T-helper 1 cell treated with Interleukin-12 subunit alpha and Interleukin-12 subunit beta and Interleukin-4 antibody, amounts not matched to agents 30 ng/mL and 1 ng/mL, for 36 hours (primary cell): Measurements from ENCODE around the gene CELF3. TPM values are rescaled to one million over a fixed set of nuclear protein-coding genes. Genes with fewer than 3 reads are reported as not detected.
"Not testable (repeated sequence)": the region's sequence is repeated elsewhere in the genome, so short reads cannot be mapped to it uniquely, and the experiment has no call there.

Experiments
- intact Hi-C: fragments of 100-400 bp; cut with micrococcal nuclease; formaldehyde crosslinking; loops from one replicate; pipeline ENCODE4 v1.15.1; 2024
- total RNA-seq: library from RNA; stranded (reverse); gene quantifications from 2 replicates; pipeline ENCODE4 v1.2.3, GENCODE V29; 2022

Gene CELF3
- total RNA-seq, result not detected in 2 replicates

GRCh38 chr1:151716771-151717631 lies at the start of gene CELF3:
Gene CELF3, minus strand, starts transcription at chr1:151716803. Its CDS starts 783 bp downstream, at chr1:151716020.
- intact Hi-C loops, result no loop called here

- intact Hi-C loops, result loop anchor here (1.0 to 2.0 kb wide), 9 partner anchors 26 to 483 kb away; partner anchors contain the start of genes PI4KB, RFX5, RIIAD1 and TDRKH
Observed at GRCh38 chr1:151763990-151764389, 47.4 kb upstream of the CELF3 start.

- intact Hi-C loops, result loop anchor here (1.0 to 2.0 kb wide), 9 partner anchors 27 to 482 kb away; partner anchors contain the start of genes PI4KB, RFX5, RIIAD1 and TDRKH
Observed at GRCh38 chr1:151762941-151763921, 46.6 kb upstream of the CELF3 start, which contains the start of gene MRPL9. Gene MRPL9, minus strand, starts transcription at chr1:151763496. Its CDS starts 17 bp downstream, at chr1:151763479.

GRCh38 chr1:151760597-151761385 lies 44.2 kb upstream of the CELF3 start:
- intact Hi-C loops, result loop anchor here (1.0 kb wide), 1 partner anchor 11 kb away; no protein-coding TSS in a partner anchor

GRCh38 chr1:151759241-151759640 lies 42.6 kb upstream of the CELF3 start:
- intact Hi-C loops, result no loop called here

GRCh38 chr1:151756291-151756690 lies 39.7 kb upstream of the CELF3 start:
- intact Hi-C loops, result no loop called here

- intact Hi-C loops, result no loop called here
Observed at GRCh38 chr1:151741516-151741915, 24.9 kb upstream of the CELF3 start.

- intact Hi-C loops, result no loop called here
Observed at GRCh38 chr1:151739590-151740355, 23.2 kb upstream of the CELF3 start.

- intact Hi-C loops, result no loop called here
Observed at GRCh38 chr1:151737479-151737878, 20.9 kb upstream of the CELF3 start.

- intact Hi-C loops, result no loop called here
Observed at GRCh38 chr1:151737026-151737425, 20.4 kb upstream of the CELF3 start.

- intact Hi-C loops, result not testable (repeated sequence)
Observed at GRCh38 chr1:151733995-151734394, 17.4 kb upstream of the CELF3 start.

- intact Hi-C loops, result no loop called here
Observed at GRCh38 chr1:151733126-151733525, 16.5 kb upstream of the CELF3 start.

- intact Hi-C loops, result no loop called here
Observed at GRCh38 chr1:151729966-151730291, 13.3 kb upstream of the CELF3 start.

- intact Hi-C loops, result no loop called here
Observed at GRCh38 chr1:151729157-151729965, 12.8 kb upstream of the CELF3 start.

- intact Hi-C loops, result no loop called here
Observed at GRCh38 chr1:151728151-151729054, 11.8 kb upstream of the CELF3 start.

GRCh38 chr1:151723726-151724370 lies 7.2 kb upstream of the CELF3 start:
- intact Hi-C loops, result loop anchor here (5.0 kb wide), 2 partner anchors 113 to 267 kb away; partner anchors contain the start of genes C2CD4D and POGZ

GRCh38 chr1:151721788-151722510 lies 5.3 kb upstream of the CELF3 start:
- intact Hi-C loops, result loop anchor here (1.0 to 5.0 kb wide), 6 partner anchors 41 to 265 kb away; partner anchors contain the start of genes C2CD4D, MRPL9, POGZ and TDRKH
